Endothelial cell (in vitro differentiated cells): ENCODE data around the gene FOXC2. TPM values are rescaled to one million over a fixed set of nuclear protein-coding genes. Genes with fewer than 3 reads are reported as not detected.

ENCODE experiments used
- DNase-seq: peaks from one replicate; pipeline ENCODE4 v3.0.0; 2021; ENCODE audit warnings: low spot score
- H3K27ac Mint-ChIP-seq: one replicate; pipeline ENCODE4 v1.8.0; 2021; ENCODE audit warnings: mixed read lengths, inconsistent platforms; ENCODE audit not compliant: unreplicated experiment
- H3K27me3 Mint-ChIP-seq: one replicate; pipeline ENCODE4 v1.8.0; 2021; ENCODE audit warnings: mild to moderate bottlenecking, moderate library complexity, mixed read lengths, inconsistent platforms; ENCODE audit not compliant: unreplicated experiment
- H3K36me3 Mint-ChIP-seq: one replicate; pipeline ENCODE4 v1.8.0; 2021; ENCODE audit warnings: mild to moderate bottlenecking, low read depth, mixed read lengths, inconsistent platforms; ENCODE audit not compliant: unreplicated experiment
- H3K4me1 Mint-ChIP-seq: one replicate; pipeline ENCODE4 v1.8.0; 2021; ENCODE audit warnings: mild to moderate bottlenecking, mixed read lengths, inconsistent platforms; ENCODE audit not compliant: unreplicated experiment
- H3K4me3 Mint-ChIP-seq: one replicate; pipeline ENCODE4 v1.8.0; 2021; ENCODE audit warnings: mild to moderate bottlenecking, mixed read lengths, inconsistent platforms; ENCODE audit not compliant: unreplicated experiment
- H3K9me3 Mint-ChIP-seq: one replicate; pipeline ENCODE4 v1.8.0; 2021; ENCODE audit warnings: mixed read lengths, inconsistent platforms; ENCODE audit not compliant: unreplicated experiment
- CTCF ChIP-seq: fragments of 200-600 bp; sonication (generic); IDR thresholded peaks from one replicate; pipeline ENCODE4 v1.5.0; 2021; ENCODE audit warnings: antibody characterized with exemption; ENCODE audit not compliant: unreplicated experiment
- total RNA-seq: library from RNA; stranded (reverse); fragmentation: NEBNext Ultra II Directional; extraction: Animal tissue kit (Norgen Biotek cat#: 25700); gene quantifications from one replicate; pipeline ENCODE4 v1.2.1, GENCODE V29; 2021; ENCODE audit not compliant: unreplicated experiment

The FOXC2 gene
- total RNA-seq, 1 donor from 2014 or later = 16.3 TPM

- Mint-ChIP-seq H3K9me3 (no peaks in the 10 kb centered on the region), H3K36me3 (peaks cover 20% of the 10 kb centered on the region), H3K27me3 (peaks cover 19% of the 10 kb centered on the region), H3K4me3 (peak overlapping the region; percentile 79), H3K4me1 (peaks cover 44% of the 10 kb centered on the region), H3K27ac (no peak overlapping the region)
- TF ChIP-seq CTCF = no peak
- no peak for DNase-seq
Observed at GRCh38 chr16:86571530-86571915, 4.9 kb downstream of the FOXC2 start.

GRCh38 chr16:86572041-86572521, 5.5 kb downstream of the FOXC2 start:
- no peak for DNase-seq
- H3K4me3 Mint-ChIP-seq = no peak overlapping the region
- peaks cover 47% of the 10 kb centered on the region for H3K4me1 Mint-ChIP-seq
- TF ChIP-seq CTCF = no peak
- H3K9me3 Mint-ChIP-seq = no peaks in the 10 kb centered on the region
- H3K27me3 Mint-ChIP-seq = peaks cover 20% of the 10 kb centered on the region
- H3K27ac Mint-ChIP-seq = no peak overlapping the region
- peaks cover 20% of the 10 kb centered on the region for H3K36me3 Mint-ChIP-seq

GRCh38 chr16:86572606-86573005, 6.0 kb downstream of the FOXC2 start:
- H3K4me1 Mint-ChIP-seq = peaks cover 52% of the 10 kb centered on the region
- no peak for DNase-seq
- peaks cover 22% of the 10 kb centered on the region for H3K27me3 Mint-ChIP-seq
- H3K27ac Mint-ChIP-seq = no peak overlapping the region
- no peaks in the 10 kb centered on the region for H3K9me3 Mint-ChIP-seq
- TF ChIP-seq CTCF = no peak
- peaks cover 20% of the 10 kb centered on the region for H3K36me3 Mint-ChIP-seq
- H3K4me3 Mint-ChIP-seq = no peak overlapping the region

GRCh38 chr16:86573215-86573614, 6.6 kb downstream of the FOXC2 start:
- H3K4me3 Mint-ChIP-seq = no peak overlapping the region
- DNase-seq = no peak

More at GRCh38 chr16:86573215-86573614, 6.6 kb downstream of the FOXC2 start:
- H3K9me3 Mint-ChIP-seq = no peaks in the 10 kb centered on the region
- H3K27me3 Mint-ChIP-seq = peaks cover 25% of the 10 kb centered on the region
- no peak overlapping the region for H3K27ac Mint-ChIP-seq
- peaks cover 23% of the 10 kb centered on the region for H3K36me3 Mint-ChIP-seq
- H3K4me1 Mint-ChIP-seq = peaks cover 58% of the 10 kb centered on the region
- no peak for TF ChIP-seq CTCF
